NCI-H2227 (cell line): Measurements from ENCODE around the gene ZNF341.

ENCODE experiments used
- DNase-seq: peaks from one replicate; lab custom pipeline; 2025; ENCODE audit not compliant: unreplicated experiment; lab: John Stamatoyannopoulos, UW

Gene ZNF341

DNA sequence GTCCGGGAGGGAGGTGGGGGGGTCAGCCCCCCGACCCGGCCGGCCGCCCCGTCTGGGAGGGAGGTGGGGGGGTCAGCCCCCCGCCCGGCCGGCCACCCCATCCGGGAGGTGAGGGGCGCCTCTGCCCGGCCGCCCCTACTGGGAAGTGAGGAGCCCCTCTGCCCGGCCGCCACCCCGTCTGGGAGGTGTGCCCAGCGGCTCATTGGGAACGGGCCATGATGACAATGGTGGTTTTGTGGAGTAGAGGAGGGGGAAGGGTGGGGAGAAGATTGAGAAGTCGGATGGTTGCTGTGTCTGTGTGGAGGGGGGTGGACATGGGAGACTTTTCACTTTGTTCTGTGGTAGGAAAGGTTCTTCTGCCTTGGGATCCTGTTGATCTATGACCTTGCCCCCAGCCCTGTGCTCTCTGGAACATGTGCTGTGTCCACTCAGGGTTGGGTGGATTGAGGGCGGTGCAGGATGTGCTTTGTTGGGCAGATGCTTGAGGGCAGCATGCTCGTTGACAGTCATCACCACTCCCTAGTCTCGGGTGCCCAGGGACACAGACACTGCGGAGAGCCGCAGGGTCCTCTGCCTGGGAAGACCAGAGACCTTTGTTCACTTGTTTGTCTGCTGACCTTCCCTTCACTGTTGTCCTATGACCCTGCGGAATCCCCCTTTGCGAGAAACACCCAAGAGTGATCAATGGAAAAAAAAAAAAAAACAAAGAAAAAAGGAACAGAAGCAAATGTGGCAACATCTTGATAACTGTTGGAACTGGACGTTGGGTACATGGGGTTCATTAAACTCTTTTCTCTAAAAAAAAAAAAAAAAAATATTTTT lies 30.0 kb upstream of the ZNF341 start:
- no peak for DNase-seq

DNA sequence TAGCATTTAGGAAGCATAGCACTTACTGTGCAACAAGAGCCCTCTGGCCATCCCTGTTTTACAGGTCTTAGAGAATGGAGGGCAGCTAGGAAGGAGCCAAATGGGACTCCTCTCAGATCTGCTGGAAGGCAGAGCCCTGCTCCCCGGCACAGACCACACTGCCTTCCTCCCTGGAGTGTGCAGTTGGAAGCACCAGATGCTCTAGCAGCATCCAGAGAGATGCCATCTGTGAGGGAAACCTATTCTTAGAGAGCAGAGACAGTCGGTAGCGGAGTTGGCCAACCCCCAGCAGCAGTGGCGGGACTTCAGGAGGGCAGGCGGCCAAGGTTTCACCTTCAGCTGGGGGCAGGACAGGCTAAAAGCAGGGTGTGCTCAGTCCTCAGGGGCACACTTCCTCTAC lies 28.9 kb upstream of the ZNF341 start:
- no peak for DNase-seq

DNA sequence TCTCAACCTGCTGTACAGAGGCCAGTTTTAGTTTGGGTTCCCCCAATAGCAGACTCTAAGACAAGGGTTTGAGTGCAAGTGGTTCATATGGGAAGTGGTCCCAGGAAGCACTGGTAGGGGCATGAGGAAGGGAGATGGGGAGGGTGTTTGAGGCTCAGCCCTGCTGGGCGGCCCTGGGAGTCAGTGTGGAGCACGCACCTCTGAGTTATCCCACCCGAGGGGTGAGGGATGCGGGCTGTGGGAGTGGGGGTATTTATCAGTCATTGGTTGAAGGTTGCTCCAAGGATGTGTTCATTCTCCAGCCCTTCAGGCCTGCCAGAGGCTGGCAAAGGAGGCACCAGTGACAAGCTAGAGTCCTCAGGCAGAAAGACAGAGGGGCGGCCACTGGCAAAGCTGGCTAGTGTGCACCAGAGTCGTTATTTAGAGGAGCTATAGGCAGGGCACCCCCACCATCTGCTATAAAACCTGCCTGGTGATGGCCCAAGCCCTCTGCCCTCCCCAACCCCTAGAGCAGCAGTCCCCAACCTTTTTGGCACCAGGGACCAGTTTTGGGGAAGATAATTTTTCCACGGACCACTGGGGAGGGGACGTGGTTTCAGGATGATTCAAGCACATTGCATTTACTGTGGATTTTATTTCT lies 28.2 kb upstream of the ZNF341 start:
- DNase-seq: no peak

DNA sequence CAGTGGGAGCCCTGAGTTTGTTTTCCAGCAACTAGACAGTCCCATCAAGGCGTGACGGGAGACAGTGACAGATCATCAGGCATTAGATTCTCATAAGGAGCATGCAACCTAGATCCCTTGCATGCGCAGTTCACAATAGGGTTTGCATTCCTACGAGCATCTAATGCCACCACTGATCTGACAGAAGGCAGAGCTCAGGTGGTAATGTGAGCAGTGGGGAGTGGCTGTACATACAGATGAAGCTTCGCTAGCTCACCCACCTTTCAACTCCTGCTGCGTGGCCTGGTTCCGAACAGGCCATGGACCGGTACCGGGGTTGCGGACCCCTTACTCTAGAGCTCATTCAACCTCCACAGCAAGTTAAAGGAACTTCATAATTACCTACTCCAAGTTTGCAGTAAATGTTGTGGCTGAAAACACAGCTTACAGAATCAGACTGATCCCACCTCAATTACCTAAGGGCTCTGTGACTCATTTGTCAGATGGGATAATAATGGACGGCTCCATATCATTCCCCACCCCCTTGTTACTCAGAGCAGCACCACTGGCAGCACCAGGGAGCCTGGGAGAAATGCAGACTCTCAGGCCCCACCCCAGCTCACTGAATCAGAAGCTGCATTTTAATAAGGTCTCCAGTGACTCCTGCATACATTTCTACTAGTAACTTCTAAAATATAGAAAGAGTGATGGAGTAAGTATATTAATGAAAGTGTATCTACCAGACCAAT lies 27.4 kb upstream of the ZNF341 start:
- no peak for DNase-seq

DNA sequence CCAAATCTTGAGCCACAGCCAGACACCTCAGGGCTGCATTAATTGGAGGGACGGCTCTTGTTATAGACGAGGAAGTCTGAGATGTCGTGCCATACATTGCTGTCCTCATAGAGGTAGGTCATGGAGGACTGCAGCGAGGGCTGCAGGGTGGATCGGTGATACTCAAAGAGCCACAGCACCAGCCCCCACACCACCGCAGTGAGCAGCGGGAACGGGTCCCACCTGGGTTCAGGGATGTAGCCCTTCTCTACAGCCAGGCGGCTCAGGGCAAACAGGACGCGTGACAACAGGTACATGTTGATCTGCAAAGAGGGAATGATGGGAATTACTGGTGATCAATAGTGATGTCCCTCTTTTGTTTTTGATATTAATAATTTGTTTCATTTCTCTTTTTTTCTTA lies 24.1 kb upstream of the ZNF341 start:
- DNase-seq: no peak

DNA sequence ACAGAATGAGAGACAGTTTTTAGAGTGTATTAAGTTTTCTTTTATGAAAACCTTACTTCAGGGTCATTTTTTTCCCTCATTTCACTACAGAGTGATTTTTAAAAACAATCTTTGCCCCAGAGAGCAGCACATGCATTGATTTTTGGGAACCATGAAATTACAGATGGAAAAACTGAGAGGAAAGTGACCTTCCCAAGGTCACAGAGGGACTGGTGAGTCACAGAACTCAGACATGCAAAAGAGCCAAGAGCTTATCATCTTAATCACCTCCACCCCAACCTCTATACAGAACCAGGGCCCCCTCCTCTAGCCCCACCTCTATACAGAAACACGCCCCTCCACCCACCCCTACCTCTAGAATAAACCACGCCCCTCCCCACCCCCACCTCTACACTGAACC lies 22.4 kb upstream of the ZNF341 start:
- DNase-seq: no peak

DNA sequence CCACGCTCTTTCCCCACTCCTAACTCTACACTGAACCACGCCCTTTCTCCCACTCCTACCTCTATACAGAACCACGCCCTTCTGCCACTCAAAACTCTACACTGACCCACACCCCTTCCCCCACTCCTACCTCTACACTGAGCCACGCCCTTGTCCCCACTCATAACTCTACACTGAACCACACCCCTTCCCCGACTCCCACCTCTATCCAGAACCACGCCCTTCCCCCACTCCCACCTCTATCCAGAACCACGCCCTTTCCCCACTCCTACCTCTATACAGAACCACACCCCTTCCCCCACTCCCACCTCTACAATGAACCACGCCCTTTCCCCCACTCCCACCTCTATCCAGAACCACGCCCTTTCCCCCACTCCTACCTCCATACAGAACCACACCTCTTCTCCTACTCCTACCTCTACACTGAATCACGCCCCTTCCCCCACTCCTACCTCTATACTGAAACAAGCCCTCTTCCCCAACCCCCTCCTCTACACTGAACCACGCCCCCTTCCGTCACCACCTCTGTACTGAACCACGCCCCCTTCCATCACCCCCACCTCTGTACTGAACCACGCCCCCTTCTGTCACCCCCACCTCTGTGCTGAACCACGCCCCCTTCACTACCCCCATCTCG lies 21.8 kb upstream of the ZNF341 start:
- no peak for DNase-seq

DNA sequence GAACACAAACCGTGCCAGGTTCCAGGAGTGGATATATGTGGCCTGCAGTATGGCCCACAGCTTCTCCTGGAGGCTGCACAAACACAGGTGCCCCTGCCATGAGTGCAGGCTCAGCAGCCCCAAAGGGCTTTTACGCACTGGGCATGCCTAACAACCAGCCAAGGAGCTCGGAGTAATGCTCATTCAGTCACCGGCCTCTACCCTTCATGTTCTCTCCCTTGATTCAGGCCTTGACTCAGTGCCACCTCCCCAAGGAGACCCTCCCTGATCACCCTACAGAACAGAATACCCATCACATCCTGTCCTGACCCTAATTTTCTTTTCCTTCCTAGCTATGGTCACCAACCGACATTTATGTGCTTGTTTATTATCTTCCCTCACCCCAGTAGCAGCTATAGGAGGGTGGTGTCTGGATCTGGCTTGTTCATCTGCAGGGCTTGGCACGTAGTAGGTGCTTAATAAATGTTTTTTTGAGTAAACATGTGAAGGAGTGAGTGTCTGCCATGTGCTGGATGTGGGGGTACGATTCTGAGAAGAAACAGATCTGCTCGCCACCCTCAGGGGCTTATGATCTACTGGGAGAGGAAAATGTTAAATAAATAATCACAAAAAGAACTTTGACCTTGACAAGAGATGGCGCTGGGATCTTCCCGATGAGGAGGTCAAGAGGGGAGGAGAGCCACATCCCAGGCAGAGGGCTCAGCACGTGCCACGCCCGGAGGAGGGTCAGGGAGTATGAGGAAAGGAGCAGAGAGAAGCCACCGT lies 20.9 kb upstream of the ZNF341 start:
- no peak for DNase-seq

DNA sequence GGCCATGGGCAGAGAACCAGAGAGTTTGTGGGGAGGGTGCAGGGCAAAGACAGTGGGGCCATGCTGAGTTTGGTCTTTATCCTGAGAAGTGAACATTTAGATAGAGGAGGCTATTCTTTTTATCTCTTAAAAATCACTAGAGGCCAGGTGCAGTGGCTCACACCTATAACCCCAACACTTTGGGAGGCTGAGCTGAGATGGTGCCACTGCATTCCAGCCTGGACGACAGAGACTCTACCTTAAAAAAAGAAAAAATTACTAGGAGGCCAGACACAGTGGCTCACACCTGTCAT lies 20.4 kb upstream of the ZNF341 start:
- no peak for DNase-seq

DNA sequence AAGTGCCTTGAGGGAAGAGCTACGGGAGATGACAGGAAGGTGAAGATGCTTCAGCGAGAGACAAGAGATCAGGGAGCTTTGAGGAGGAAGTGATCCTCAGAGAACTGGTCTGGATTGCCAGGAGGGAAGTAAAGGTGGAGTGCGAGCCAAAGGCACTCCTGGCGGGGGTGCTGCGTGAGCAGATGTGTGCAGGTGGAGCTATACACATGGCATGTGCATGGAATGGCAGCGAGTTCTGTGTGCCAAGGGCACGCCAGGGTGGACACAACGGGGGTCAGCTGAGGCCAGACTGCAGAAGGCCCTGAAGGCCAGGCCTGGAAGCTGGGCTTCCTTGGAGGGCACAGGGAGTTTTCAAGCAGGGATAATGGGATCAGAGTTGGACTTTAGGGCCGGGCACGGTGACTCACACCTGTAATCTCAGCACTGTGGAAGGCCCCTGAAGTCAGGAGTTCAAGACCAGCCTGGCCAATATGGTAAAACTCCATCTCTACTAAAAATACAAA lies 17.9 kb upstream of the ZNF341 start:
- no peak for DNase-seq

DNA sequence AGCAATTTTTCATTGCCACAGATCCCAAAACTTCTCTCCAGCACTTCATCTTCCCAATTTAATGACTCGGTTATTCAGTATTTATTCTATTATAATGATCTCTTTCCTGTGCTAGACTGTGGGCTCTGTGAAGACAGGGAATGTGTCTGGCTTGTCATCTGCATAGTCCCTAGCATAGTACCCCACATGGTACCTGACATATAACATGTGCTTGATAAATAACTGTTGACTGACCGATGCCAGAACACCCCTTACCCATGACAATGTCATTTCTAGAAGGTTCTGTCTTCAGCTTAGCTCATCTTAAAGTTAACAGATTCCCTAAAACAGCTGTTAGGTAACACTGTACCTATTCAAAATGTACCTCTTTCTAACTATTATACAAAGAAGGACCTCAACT lies 15.3 kb upstream of the ZNF341 start:
- no peak for DNase-seq

DNA sequence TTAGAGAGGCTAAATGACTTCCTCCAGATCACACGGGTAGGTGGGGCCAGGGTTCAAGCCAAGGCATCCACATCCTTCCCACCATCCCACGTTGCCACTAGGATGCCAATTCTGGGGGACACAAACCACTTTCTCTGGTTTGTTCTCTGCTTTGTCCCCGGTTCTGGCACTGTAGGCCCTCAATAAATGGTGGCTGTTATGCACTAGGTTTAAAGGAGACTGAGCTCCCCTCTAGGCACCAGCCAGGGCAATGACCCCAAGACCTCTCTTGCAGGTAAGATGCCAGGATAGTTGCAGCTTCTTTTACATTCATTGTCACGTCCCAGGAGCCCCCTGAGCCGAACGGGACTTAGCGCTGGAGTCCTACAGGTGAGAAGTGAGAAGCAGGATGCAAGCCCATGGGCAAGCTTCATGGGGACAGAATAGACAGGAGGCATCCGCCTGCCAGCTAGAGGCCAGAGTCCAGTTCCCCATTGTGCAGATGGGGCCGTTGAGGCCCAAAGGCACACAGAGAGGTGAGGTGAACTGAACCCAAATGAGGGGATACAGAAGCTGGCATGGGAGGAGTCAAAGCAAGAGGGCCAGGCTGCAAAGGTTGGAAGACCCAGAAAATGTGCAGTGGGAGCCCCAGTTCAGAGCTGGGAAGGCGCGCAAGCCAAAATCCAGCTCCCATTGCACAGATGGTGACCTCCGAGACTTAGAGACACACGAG lies 12.4 kb upstream of the ZNF341 start:
- DNase-seq: no peak

DNA sequence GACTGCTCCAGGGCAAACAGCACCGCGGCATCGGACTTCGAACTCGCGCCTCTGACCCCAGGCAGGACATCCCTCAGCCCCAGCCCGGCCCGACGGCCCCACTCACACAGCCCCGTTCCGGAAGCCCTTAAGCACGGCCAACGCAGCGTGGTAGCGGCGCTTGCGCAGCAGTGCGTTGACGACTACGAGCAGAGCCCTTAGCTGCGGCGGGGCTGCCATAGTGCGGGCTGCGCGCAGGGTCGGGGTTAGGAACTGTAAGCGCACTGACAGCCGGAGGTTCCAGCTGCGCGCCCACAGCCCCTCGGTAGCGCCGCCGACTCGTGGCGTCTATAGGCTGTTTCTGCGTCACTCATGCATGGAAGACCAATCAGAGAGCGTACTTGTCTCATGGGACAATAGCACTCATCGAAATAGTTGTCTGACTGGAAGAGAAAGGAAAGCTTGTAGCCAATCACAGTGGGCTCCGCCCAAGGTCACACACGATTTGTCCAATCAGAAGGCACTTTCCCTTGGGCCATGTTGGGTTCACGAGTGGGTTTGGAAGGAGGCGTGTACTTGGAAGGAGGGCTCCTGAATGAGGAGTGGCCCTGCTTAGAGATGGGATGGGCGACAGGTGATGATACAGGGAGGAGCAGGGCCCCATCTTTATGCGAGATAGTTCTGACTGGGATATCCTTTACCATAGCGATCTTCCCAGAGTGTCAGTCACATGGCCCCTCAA lies 11.6 kb upstream of the ZNF341 start, which contains the start of gene PXMP4:
Gene PXMP4 (minus strand): TSS at position 322 of the 721 bp plus-strand sequence. CDS start 103 bp downstream, at position 219.
- DNase-seq: peak; percentile 99

DNA sequence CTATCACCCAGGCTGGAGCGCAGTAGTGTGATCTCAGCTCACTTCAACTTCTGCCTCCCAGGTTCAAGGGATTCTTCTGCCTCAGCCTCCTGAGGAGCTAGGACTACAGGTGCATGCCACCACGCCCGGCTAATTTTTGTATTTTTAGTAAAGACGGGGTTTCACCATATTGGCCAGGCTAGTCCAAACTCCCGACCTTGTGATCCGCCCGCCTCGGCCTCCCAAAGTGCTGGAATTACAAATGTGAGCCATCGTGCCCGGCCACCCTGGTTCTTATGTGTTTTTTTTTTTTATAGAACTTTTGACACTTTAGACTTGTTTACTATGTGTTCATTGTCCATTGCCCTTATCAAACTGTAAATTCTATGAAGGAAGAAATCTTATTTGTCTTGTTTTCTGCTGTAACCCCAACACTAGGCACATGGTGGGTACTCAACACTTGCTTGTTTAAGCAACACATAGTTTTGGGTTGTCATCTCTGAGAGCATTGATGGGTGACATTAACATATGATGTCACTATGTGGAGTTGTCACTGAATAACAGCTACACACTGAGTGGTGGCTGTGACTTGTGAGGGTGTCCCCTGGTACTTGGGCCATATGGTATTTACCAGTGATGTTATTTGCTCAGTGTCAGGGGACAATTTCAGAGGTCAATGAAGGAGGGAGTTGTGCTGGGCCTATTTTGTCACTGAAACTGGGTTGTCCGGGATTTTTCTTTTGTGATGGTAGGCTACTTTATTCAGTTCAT lies 10.2 kb upstream of the ZNF341 start:
- DNase-seq: no peak

DNA sequence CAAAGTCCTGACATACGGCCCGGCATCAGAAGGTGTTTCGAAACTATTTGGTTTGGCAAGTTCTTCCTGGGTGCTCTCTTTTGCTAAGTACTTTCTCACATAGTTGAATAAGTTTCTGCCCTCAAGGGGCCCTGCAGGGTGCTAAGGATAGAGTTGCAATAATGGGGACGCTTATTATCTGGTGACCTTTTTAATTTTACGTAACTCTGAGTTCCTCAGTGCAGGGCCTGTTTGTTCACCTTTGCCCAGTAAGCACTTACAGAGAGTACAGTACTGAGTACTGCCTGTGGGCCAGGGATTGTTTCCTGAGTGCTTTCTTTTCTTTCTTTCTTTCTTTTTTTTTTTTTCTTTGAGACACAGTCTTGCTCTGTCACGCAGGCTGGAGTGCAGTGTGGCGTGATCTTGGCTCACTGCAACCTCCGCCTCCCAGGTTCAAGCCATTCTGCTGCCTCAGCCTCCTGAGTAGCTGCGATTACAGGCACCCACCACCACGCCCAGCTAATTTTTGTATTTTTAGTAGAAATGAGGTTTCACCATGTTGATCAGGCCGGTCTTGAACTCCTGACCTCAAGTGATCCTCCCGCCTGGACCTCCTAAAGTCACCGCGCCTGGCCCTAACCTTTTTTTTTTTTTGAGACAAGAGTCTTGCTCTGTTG lies 7.2 kb upstream of the ZNF341 start:
- DNase-seq: no peak

DNA sequence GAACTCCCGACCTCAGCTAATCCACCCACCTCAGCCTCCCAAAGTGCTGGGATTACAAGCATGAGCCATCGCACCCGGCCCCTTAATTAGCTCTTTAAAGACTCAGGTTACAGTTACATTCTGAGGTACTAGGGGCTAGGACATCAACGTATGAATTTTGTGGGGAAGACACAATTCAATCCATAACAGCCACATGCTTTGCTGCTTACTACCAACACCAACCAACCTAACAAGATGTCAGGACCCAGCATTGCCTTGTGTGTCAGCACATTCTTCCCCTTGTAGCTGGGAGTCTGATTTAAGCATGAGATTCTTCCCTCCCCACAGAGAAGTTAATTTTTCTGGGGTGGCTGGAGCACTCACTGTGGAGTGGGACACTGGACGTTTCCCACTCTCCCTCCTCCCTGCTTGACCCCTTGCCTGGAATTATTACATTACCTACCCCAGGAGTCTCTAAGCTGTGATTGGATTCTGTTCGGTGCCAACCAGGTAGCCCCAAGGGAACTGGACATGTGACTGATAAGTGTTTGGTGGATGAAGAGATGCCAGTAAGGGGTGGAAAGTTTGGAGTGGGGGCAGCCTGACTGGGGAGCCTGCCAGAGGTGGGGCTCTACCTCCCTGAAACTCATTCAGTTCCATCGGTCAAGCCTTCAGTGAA lies 6.1 kb upstream of the ZNF341 start:
- DNase-seq: no peak

DNA sequence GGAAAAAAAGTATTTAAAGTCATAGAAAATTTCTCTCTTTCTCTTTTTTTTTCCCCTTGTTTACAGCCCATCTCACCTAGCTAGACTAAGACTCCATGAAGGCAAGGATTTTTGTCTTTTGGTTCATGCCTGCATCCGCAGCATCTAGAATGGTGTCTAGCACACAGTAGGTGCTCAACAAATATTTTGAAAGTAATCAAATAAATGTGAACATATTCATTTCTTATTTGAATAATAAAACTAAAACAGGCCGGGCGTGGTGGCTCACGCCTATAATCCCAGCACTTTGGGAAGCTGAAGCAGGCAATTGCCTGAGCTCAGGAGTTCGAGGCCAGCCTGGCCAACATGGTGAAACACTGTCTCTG lies 4.7 kb upstream of the ZNF341 start:
- no peak for DNase-seq

DNA sequence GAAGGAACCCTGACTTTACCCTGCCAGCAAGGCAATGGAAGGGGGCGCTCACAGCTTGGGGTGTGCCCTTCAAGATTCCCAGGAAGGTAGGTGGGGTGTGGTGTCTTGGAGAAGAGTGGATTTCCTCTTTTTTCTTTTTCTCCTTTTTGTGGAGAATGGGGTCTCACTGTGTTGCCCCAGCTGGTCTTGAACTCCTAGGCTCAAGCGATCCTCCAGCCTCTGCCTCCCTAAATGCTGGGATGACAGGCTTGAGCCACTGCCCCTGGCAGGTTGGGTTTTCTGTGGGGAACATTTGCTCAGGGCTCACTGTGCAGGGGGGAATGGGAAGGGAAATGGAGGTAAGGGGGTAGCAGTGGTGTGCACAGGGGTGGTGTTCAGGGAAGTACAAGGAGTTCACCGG lies 4.0 kb upstream of the ZNF341 start:
- DNase-seq: no peak
